Umbilical cord (tissue), 2 donors: ENCODE data around the gene SLC13A2. TPM values are rescaled to one million over a fixed set of nuclear protein-coding genes. Genes with fewer than 3 reads are reported as not detected.

Source experiments
- DNase-seq: peaks from one replicate; pipeline ENCODE4 v3.0.0-alpha.2; 2015; ENCODE audit warnings: low spot score
- total RNA-seq: library from RNA; depleted of rRNA; stranded (reverse); fragments of >200 nt; gene quantifications from one replicate; pipeline ENCODE4 v1.2.3, GENCODE V29; 2014; ENCODE audit warnings: low replicate concordance; ENCODE audit not compliant: insufficient read depth

Gene SLC13A2
- total RNA-seq, 1 donor from 2014 or later: 0.72 TPM

DNA sequence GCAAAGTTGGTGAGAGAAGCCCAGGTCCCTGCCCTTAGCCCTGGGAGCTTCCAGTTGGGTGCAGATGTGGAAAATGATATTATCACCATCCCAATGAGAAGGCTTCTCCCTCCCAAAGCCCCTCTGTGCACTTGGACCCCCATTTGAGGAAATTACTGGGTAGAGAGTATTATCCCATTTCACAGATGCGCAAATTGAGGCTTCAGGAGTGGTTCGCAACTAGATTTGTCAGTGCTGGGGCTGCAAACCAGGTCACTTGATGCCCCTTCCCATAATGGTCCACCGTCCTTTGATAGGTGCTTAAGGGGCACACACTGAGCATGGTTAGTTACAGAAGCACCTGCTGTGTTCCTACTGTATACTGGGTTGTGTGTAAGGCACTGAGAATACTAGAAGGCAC lies 18.4 kb downstream of the SLC13A2 start:
- DNase-seq: no peak

DNA sequence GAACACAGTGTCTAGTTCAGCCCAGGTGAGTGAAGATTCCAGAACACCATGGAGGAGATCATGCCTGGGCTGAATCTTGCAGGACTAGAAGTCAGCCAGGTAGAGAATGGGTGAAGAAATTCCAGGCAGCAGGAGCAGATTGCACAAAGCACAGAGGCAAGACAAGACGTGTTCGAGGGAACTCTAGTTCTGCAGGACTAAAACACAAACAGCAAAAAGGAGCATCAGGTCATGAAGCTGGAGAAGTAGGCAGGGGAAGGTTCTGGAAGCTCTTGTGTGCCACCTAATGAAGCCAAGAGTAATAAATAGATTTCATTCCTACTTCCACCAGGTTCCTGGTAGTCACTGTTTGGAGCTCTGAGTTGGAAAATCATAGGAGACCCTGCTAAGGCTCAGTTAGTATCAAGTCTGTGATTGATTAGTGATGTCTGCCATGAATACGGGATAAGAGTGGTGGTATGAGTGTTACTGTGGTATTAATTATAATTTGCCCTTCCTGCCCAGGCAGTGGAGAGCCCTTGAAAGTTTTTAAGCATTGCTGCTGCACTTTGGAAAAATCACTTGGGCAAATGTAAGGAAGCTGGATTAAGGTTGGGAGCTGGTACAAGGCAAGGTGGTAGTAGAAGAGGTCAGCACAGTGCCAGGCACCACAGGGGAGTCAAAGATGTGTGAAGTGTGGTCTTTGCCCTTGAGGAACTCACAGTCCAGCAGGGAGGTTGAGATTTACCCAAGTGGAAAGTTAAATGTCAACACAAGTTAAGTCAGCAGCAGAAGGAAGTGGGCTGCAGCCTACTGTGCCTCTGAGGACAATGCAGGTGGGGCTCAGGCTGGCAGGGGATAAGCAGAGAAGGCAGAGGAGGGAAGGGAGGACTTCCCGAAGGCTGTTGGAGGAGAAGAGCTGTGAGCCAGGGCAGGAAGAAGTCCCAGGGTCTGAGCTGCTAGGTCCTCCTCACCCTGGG lies 19.2 kb downstream of the SLC13A2 start:
- peak; percentile 32 for DNase-seq

DNA sequence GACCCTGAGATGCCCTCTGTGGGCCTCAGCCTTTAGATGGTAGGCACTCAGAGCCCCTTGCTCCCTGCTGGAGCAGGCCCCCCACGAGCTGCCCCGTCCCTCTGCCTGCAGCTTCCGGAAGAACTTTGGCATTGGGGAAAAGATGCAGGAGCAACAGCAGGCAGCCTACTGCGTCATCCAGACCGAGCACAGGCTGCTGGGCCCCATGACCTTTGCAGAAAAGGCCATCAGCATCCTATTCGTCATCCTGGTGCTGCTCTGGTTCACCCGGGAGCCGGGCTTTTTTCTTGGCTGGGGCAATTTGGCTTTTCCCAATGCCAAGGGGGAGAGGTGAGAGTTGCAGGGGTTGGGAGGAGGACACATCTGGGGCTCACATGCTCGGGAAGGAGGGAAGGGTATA lies 20.0 kb downstream of the SLC13A2 start:
- peak; percentile 54 for DNase-seq

- peak; percentile 72 for DNase-seq
Observed at GRCh38 chr17:28494445-28495188, 21.2 kb downstream of the SLC13A2 start.

DNA sequence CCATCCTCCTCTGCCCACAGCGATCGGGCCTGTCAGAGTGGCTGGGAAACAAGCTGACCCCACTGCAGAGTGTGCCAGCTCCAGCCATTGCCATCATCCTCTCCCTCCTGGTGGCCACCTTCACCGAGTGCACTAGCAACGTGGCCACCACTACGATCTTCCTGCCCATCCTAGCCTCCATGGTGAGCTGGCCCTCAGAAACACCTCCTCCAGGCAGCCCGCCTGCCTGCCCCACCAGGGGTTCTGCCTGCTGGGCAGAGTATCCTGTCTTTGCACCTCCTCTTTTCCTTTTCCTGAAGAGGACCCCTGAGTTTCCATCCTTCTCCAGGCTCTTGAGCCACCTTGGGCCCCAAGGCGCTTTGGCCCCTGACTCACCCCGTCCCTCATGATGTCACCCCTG lies 22.2 kb downstream of the SLC13A2 start:
- DNase-seq: no peak

DNA sequence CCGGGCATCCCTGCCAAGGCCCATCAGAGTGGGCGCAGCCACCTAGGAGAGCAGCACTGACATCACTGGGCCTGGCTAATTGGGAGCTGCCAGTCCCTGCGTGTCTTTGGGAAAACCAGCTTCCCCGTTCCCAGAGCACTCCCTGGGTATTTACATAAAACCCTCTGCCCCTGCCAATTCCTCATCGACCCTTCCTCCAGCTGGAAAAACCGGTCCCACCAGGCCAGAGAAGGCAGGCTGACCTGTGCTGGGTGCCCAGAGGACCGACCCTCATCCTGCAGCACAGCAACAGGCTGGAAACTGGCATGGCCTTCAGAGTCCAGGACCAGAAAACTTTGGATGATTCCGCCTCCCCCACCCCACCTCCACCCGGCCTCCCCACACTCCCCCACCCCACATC lies 24.5 kb downstream of the SLC13A2 start:
- DNase-seq: no peak

- peak; percentile 35 for DNase-seq
Observed at GRCh38 chr17:28498652-28499363, 25.4 kb downstream of the SLC13A2 start.

GRCh38 chr17:28499364-28499664 lies 25.9 kb downstream of the SLC13A2 start:
- DNase-seq: no peak

DNA sequence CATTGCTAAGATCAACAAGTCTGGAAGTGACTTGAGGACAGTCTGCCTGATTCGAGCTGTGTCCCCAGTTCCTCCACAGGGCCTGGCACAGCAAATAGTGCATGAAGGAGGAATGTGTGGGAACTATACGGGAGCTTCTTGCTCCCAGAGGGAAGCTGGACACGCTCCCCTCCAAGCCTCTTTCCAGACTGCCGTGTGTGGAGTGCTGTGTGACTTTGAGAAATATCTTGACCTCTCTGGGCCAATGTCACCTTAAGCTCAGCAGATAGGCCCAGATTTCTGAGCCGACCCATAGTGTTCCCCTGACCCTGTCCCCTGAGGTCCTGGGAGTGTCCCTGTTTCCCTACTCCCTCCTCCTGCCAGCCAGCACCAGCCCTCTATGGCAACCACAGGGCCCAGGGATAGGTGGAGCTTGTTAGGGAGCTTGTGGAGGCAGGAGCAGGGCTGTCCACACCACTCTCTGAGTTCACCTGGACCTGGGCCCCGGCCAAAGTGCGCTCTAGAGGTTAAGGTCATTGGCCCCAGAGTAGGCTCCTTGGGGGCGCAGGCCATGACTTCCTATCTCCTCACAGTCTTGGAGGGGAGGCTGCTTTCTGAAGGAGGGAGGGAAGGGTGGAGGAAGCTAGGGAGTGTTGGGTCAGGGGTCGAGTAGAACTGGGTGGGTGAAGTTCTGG lies 26.4 kb downstream of the SLC13A2 start:
- no peak for DNase-seq

GRCh38 chr17:28500712-28501379 lies 27.4 kb downstream of the SLC13A2 start:
- DNase-seq: no peak

DNA sequence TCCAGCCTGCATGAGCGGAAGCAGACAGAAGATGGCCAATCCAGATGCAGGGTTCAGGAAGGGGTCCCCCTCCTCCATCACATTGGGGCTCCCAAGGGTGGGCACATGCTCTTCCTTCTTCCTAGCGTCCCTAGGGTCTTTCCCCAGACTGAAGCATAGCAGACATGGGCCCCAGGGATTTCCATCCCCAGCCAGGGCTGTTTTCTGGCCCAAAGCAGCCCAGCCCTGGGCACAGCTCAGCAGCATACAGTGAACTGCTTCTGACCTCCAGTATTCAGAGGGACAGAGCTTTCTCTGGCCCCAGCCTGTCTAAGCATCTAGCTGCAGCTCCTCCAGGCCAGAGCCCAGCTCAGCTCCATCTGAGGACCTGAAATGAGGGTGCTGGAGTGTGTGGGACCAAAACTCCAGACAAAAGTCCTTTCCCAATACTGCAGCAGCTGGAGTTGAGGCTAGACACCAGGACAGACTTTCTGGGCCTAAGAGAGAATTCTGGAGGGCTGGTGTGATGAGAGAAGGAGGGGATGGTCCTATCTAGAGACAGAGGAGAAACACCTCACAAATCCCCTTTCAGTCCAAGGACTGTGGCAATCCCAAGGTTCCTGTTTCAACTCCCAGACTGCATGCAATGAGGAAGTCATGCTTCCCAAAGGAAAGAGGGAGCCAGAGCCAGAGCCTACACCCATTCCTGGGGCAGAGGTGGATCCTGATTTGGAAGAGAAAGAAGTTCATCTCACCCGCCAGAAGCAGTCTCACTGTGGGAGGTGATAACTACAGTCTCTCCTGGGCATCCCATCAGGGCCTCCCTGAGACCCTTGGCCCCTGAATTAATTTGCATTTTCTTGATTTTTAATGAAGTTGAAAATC lies 28.2 kb downstream of the SLC13A2 start:
- DNase-seq: no peak

DNA sequence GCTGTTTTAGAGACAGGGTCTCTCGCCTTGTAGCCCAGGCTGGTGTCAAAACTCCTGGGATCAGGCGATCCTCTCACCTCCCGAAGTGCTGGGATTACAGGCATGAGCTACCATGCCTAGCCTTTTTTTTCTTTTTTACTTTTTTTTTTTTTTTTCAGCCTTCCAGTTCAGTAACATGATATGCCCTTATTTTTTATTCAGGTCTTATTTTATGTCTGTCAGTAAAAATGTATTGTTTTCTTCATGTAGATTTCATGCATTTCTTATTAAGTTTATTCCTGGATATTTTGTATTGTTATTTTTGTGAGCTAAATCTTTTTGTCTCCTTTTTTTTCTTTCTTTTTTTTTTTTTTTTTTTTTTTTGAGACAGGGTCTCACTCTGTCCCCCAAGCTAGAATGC lies 30.0 kb downstream of the SLC13A2 start:
- DNase-seq: no peak

DNA sequence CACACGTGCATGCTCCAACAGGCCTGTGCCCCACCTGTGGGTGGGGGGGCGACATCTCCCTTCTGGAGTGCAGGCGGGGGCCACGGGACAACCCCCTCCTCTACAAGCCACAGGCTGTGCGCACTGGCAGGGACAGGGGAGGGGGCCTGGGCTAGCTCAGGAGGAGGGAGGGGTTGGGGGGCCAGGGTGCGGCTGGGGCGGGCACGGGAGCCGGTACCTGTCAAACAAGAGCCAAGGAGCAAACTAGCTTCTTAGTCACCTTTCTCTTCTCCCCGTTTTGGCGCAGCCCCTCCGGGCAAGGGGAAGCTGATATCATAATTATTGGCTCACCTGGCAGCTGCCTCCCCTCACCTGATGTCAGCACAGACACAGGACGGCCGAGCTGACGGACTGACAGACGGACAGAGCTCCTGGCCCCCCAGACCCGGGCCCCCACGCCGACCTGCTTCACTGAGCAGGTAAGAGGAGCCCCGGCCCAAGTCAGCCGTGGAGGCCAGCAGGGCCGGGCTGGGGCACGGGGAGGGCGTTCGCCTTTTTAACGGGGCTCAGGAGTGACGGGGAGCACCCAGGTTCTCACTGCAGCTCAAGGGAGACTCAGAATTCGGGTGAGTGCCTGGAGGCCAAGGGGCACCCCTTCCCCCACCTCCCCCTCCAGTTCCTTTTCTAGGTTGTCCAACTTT lies 32.7 kb downstream of the SLC13A2 start, which contains the start of gene FOXN1:
Gene FOXN1, plus strand, starts transcription at position 363 of the 680 bp plus-strand sequence. CDS start 17,622 bp downstream, outside the sequence.
- no peak for DNase-seq

- no peak for DNase-seq
Observed at GRCh38 chr17:28506763-28507487, 33.5 kb downstream of the SLC13A2 start.

GRCh38 chr17:28507567-28508203 lies 34.2 kb downstream of the SLC13A2 start:
- DNase-seq: peak; percentile 55

- no peak for DNase-seq
Observed at GRCh38 chr17:28508211-28508724, 34.8 kb downstream of the SLC13A2 start.

DNA sequence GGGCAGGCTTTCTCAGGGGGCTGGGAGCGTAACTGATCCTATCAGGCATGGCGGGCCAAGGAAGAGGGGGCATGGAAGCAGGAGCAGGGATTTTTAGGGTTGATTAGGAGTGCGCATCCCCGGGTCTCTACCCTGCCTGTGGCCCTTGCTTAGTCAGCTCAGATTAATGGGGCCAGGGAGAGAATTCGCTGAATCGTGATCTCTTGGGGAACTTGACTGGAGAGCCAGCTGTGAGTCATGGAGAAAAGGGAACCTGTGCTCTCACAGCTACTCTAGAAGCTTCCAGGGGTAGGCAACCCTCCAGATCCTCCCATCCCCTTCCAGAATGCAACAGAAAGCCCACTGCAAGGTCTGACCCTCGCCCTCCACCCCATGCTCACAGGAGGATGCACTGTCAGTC lies 36.3 kb downstream of the SLC13A2 start:
- DNase-seq: no peak
